ENCODE measurements around the gene HSBP1L1.

Gene HSBP1L1

DNA sequence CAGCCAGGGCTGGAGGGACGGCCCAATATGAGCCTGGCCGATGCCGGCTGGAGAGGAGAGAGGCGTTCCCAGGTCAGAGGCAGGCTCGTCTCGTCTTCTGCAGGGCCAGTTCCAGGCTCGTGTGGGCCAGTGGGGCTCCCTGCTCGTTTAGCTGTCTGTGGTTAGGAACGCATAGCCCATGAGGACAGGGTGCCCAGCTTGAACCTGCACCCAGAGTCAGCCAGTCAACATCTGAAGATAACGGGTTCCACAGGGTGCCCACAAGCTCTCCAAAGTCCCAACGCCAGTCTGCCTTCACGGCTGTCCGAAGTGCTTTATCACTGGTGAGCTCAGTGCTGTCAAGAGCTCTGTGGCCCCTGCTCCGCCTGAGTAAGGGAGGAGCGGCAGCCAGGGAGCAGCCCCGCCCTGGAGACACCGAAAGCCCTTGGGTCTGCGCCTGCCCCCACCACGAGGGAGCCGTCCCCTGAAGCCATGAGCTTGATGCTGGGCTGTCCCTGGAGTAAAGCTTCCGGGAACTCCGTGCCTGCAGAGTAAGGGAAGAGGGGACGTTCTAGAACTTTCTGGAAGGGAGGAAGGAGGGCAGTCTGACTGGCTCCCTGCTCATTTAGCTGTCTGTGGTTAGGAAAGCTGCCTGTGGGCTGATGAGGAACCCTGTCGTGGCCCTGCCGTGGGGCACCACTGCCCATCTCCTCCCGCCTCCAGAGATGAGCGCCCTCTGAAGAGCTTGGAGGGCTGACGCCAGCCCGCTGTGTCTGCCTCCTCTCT is 2.7 kb upstream of the HSBP1L1 start:
- no peak for DNase-seq

DNA sequence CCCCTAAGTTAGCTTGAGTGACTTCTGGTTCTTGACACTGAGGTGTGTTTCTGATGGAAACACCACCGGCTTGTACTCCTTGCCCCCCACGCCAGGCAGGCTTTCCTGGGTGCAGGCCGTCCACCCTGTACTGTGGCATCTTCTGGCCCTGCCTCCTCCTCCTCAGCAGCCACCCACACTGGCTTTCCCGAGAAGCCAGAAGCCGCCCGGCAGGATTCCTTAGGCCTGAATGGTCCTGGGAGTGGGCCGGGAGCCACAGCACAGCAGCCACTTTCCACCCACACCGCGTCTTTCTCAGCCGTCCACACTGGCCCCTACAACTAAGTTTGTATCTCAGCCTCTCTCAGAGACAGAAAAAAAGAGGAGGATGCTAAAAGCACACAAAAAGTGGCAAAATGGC is 2.1 kb upstream of the HSBP1L1 start:
- DNase-seq = peak; percentile 24

DNA sequence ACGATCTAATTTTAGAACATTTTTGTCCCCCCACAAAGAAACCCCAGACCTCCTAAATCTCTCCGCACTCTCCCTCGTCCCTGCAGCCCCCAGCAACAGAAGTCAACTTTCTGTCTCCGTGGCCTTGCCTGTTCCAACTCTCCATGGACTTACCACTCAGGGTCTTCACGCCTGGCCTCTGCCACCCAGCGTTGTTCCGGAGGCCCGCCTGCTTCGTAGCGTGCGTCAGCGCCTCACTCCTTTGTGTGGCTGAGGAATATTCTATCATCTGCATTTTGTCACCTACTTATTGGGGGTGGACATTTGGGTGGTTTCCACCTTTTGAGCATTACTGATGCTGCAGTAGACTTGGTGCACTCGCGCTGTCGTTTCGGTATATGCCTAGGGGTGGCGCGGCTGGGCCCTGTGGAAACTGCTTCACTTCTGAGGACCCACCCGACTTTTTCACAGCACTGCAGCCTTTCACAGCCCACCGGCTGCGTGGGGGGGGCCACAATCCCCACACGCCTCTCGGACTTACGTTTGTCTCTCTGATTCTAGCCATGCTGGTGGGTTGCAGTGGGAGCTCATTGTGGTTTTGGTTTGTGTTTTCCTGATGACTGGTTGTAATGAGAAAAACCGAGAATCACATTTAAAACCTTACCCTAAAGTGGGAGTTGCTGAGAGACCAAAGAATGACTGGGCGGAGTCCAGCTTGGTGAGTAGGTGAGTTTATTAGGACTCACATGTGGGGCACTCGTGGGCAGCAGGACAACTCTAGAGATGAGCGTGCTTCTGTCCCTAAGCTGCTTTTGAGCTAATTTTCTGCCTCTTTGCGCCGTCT is 1.4 kb upstream of the HSBP1L1 start:
- no peak for DNase-seq

DNA sequence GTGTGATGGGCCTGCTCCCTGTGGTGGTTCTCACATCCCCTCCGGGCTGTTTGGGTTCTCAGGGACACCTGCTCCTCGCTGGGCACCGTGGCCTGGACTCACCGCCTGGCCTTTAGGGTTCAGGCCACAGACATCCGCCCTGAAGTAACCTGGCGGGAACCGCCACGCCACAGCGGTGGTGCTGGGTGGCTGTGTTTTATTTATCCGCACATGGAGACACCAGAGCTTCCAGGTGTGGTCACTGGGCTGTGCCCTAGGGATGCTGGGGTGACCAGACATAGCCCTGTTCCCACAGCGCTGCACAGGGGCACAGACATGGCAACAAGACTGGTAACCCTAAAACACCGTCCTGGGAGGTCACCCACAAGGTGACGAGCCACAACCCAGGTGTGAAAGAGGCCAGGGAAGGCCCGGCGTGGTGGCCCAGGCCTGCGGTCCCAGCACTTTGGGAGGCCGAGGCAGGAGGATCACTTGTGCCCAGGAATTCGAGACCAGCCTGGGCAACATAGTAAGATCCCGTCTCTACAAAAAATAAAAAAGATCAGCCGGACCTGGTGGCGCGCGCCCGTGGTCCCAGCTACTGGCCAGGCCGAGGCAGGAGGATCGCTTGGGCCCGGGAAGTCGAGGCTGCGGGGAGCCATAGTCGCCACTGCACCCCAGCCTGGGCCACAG is 649 bp upstream of the HSBP1L1 start:
- DNase-seq = no peak

DNA sequence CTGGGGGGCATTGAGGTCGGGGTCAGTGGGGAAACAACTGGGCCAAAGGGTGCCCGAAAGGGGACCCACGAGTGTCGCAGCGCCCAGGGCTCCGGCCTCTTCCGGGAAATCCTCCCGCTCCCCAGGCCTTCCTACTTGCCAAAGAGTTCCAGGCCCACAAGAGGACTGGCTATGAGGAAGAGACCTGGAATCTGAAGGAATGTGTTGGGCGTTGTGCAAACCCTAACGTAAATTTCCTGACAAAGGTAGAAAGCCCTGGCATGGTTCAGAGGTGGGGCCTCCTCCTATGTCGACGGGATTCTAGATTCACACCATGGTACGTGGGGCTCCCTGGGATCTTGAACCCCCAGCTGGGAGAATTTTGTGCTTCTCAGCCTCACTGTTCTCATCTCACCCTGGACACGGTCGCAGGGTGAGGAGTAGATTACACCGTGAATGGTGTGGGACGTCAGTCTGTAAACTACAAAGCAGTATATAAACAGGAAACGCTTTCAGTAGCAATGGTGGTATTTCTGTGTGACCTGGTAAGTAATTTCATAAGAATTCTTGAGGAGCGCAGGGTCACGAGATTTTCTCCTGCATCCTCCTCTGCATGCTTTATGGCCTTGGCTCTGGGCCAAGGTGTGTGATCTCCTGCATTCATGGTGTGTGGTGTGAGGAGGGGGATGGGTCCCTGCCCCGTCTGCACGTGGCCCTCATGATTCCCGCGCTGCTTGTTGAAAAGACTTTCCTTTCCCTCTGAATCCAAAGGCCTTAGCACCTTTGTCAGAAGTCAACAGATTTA is 868 bp downstream of the HSBP1L1 start:
- DNase-seq = peak; percentile 79

DNA sequence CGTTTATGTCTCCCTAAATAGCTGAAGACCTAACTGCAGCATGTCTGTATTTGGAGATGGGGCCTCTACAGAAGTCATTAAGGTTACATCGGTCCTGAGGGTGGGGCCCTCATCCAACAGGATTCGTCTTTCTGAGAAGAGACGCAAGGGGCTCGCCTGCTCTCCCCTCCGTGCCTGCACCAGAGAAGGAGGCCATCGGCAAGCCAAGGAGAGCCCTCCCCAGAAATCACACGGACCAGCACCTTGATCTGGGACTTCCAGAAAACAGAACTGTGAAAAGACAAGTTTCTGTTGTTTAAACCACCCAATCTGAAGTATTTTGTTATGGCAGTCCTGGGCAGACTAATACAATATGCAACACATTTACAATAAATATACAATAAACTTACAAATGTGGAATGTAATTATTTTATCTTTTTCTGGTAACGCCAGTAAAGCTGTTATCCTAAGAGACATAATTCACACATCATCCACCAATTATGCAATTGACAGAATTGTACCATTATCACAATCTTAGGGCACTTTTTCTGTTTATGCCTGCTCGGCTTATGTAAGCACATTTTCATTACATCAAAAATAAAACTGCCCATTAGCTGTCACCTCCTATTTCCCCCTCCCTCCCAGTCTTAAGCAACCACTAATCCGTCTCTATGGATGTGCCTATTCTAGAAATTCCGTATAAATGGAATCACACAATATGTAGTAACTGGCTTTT is 6.1 kb downstream of the HSBP1L1 start:
- no peak for DNase-seq

DNA sequence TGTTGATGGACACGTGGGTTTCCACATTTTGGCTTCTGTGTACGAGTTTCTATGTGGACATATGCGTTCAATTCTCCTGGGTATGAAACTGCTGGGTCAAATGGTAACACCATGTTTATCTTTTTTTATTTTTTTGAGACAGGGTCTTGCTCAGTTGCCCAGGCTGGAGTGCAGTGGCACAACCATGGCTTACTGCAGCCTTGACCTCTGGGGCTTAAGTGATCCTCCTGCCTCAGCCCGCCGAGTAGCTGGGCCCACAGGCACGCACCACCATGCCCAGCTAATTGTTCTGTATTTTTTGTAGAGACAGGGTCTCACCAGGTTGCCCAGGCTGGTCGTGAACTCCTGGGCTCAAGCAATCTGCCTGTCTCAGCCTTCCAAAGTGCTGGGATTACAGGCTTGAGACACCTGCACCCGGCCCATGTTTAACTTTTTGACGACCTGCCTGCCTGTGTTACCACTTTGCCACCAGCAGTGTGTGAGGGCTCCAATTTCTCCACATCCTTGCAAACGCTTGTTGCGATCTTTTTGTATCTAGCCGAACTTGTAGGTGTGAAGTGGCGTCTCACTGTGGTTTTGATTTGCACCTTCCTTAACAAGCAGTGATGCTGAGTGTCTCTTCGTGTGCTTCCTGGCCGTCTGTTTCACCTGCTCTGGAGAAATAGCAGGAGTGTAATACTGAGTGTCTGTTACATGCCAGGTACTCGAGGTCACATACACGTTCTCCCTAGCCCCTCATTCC is 6.9 kb downstream of the HSBP1L1 start:
- DNase-seq = no peak

DNA sequence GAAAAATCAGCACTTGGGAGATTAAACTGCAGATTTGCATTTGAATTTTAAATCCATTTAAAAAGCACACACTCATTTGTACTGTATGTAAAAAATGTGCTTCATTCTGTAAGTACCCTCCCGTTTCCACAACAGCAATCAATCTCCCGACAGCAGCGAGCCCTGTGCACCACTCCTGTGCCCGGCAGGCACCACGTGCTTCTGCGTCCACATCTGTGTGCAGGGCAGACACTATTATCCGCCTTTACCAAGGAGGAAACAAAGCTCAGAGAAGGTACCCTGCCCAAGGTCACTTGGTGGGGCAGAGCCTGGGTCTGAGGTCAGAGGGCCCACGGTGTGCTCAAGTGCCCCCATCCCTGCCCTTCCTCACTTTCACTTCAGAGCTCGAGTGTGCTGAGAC is 7.5 kb downstream of the HSBP1L1 start:
- DNase-seq = no peak

DNA sequence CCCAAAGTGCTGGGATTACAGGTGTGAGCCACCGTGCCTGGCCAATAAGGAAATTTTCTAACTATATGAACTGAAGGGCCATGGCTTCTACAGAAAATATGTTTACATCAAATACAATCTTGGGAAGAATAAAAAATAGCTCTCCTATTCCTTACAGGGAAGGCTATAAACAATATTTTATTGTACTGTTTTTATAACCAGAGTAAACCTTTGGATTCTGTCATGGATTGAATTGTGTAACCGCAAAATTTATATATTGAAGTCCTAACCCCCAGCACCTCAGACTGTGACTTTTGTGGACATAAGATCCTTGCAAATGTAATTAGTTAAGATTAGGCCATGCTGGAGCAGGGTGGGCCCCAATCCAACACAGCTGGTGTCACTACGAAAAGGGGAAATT is 8.3 kb downstream of the HSBP1L1 start:
- DNase-seq = no peak

DNA sequence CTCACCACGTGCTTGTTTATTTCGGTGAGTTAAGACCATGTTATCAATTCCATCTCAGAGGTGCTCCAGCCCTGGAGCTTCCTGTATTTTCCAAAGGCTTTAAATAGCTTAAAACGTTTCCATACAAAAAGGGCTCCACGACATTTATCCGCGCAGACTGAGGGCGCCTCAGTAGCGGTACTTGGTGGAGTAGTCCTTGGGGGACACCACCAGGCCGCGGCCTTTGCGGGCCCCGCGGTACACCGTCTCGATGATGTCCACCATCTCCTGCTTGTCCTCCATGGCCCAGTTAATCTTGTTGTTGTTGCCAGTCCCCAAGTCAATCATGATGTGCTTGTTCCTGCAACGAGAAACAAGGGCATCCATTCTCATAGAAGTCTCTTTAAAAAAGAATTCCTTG is 9.1 kb downstream of the HSBP1L1 start:
- no peak for DNase-seq

DNA sequence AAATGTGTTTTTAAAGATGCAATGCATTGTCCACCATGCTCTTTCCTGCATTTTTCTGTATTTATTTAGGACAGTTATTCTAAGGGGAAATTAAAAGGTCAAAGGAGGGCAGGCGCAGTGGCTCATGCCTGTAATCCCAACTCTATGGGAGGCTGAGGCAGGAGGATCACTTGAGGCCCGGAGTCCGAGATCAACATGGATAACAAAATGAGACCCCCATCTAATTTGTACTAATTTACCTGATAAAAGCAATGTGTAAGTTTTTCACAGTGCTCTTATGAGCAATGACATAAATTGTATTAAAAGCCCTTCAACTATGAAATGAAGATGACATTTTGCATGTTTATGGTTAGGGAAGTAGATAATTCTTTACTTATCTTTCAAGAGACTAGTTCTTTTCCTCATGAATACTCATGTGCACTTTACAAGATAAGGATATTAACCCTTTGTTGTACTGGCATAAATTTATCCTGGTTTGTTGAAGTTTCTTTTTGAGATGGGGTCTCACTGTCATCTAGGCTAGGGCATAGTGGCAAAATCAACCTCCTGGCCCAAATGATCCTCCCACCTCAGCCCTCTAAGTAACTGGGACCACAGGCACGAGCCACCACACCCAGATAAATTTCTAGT is 9.7 kb downstream of the HSBP1L1 start:
- DNase-seq = no peak

DNA sequence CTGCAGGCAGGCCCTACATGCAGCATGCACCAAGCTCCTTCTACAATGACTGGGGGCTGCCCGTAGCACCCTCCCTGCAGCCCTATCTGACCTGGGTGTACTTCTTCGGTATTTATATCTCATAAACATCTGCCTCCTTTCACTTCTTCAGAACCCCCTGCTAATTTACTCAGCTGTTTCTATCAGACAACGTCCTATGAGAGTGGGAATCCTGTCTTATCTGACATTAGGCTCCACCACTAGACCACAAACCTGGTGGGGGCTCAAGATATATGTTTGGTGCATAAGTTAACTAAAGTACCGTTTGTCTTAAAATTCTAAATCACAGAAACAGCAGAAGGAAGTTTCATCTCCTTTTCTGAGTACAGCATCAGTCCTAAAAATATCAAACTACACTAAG is 10.6 kb downstream of the HSBP1L1 start:
- no peak for DNase-seq

DNA sequence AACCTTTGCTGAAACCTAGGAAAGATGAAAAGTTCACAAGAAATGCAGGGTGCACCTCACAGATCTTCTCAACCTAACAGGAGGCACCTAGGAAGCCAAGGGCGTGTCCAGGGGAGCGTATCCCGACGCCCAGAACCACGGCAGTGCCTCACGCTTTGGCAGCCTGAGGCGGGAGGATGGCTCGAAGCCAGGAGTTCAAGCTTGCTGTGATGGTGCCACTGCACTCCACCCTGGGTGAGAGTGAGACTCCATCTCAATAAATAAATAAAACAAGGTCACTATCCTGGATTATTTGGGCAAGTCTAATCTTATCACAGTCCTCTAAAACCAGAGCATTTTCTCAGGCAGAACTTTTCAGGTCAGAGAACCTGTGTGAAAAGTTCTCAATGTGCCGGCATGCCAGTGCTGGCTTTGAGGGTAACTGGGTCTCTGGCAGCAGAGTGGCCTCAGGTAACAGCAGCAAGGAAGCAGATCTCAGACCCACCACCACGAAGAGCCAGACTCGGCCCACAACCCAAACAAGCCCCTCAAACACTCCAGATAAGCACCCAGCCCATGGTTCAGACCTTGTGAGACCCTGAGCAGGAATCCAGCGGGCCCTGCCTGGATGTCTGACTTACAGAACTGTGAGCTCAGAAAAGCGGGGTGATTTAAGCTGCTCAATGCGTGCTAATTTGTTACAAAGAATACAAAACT is 11.7 kb downstream of the HSBP1L1 start:
- no peak for DNase-seq

DNA sequence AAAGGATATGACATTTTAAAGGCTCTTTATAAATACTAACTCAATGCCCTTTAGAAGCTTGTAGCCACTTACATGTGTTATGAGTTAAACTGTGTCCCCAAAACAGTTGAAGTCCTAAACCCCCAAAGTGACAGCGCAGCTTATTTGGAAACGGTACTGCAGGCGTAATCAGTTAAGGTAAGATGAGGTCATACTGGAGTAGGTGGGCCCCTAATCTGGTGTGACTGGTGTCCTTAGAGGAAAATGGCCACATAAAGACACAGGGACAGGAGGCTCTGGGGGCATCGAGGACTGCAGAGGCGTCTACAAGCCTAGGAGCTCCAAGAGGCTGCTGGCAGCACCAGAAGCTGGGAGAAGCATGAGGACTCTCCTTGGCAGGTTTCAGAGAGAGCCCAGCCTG is 15.4 kb downstream of the HSBP1L1 start:
- DNase-seq = no peak

DNA sequence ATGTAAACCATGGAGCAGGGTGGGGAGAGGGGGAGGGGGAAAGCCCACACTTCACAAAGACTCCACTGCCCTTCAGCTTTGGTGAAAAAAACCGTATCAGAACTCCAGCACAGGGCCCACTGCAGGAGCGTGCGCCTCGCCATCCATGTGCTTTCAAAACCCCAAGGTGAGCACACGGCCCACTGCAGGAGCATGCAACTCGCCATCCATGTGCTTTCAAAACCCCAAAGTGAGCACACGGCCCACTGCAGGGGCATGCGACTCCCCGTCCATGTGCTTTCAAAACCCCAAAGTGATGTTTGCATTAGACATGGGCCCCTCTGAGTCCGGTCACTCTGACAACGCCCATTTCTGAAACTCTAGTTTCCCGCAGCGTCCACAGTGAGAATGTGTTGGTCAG is 16.1 kb downstream of the HSBP1L1 start:
- DNase-seq = no peak

DNA sequence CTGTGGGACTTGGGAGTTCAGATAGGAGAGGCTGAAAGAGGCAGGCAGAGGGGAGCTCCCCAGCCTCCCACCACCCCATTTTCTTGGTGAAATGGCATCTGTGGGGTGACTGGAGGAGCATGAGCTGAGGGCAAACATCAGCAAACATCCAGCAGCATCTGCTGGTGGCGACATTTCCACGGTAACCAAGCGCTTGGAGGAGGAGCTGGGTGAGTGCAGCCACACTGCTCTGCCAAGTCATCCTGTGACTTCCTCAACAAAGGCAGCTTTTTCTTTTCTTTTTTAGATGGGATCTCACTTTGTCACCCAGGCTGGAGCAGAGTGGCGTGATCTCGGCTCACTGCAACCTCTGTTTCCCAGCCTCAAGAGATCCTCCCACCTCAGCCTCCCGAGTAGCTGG is 18.3 kb downstream of the HSBP1L1 start:
- DNase-seq = no peak

DNA sequence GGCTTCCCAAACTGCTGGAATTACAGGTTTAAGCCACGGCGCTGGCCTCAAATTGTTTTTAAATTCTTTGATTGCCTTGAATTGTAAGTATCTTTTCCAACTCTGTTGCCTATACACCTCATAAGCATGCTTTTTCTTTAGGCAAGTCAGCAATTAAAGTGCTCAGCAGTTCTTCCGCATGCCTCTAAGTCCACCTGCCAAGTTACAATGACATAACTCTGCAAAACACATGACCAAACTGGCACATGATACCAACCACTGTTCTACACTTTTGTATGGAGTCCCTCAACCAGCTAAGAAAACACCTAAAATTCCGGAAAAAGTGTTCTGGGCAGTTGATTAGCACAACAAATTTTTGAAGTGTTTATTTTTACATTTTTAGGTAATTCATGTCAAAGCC is 18.8 kb downstream of the HSBP1L1 start:
- DNase-seq = no peak

DNA sequence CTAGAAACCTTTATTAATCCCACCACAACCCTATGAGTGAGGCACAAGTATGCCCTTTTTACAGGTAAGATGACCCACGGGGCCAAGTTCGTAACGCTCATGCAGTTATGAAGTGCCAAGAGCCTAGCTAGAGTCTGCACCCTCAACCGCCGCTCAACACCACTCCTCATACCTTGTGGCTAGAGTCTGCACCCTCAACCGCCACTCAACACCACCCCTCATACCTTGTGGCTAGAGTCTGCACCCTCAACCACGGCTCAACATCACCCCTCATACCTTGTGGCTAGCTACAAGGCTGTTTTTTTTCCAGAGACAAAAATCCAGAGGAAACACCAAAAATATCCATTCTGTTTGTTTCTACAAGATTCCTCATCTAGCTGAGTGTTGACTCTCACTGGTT is 19.4 kb downstream of the HSBP1L1 start:
- DNase-seq = no peak

DNA sequence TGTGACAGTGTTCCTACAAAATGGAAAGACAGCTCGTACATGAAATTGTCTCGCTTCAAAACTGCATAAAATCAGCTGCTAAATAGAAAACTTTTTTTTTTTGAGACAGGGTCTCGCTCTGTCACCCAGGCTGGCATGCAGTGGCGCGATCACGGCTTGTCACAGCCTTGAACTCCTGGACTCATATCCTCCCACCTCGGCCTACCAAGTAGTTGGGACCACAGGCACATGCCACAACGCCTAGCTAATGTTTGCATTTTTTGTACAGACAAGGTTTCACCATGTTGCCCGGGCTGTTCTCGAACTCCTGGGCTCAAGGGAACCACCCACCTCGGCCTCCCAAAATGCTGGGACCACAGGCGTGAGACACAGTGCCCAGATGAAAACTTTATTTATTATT is 20.7 kb downstream of the HSBP1L1 start:
- DNase-seq = no peak

DNA sequence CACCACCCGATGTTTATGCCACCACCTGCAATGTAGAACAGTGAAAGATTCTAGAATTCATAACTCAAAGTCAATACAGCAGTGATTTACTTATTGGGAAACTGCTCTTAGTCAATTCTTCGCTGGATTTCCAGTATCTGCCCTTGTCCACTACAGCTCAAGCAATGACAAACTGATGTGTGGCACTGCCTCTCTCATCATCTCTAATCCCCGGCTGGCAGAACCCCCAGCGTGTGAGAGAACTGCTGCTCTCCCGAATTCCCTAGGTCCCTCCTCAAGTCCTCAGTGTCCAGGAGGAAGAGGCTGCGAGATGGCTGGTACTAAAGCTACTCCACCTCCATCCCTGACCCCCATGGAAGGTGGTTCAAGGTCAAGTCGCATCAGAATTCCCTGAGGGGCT is 22.3 kb downstream of the HSBP1L1 start:
- peak; percentile 11 for DNase-seq

DNA sequence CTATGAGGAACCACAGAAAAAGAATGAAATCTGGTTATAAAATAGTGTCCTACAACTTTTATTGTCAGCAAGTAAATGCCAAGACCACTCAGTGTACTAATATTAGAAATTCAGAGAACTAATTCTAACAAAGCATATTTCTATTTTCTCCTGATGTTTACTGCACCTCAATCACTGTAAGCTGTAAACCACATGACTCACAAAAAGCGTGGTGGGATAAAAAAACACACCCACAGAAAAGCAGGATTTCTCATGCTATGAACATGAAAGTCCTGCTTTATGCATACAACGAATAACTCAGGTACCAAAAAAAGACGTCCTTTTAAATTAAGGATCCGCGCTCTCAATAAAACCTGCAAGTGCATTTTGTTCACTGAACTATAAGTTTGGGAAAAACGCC is 23.1 kb downstream of the HSBP1L1 start:
- DNase-seq = peak; percentile 29

All from EL (cell line).